Stimulated activated CD8-positive, alpha-beta memory T cell treated with anti-CD3 and anti-CD28 coated beads, Interleukin-12 subunit alpha, Interleukin-12 subunit beta, amount 100 ng/mL, for 4 hours (primary cell): ENCODE data around the gene SMYD1.
"Not testable (repeated sequence)": the region's sequence is repeated elsewhere in the genome, so short reads cannot be mapped to it uniquely, and the experiment has no call there.

ENCODE experiments used
- DNase-seq: peaks from one replicate; pipeline ENCODE4 v3.0.0-alpha.2; 2020; ENCODE audit warnings: low read depth

The SMYD1 gene

DNA sequence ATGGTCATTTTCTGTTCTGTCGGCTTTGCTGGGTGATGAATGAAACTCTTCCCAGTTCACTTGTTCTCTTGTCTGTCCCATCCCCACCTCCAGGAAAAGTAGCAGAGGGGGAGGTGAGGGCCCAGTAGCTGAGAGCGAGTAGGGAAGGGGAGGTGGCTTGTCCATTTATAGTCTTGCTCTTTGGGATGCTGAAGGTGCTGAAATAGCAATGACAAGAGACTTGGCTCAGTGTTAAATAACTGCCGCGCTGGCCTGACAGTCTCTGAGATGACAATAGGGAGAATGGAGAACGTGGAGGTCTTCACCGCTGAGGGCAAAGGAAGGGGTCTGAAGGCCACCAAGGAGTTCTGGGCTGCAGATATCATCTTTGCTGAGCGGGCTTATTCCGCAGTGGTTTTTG is at the start of gene SMYD1:
TSS of gene SMYD1 (plus strand) at position 228 of the 400 bp plus-strand sequence. CDS start at position 268, 40 bp downstream.
- no peak for DNase-seq

- not testable (repeated sequence) for DNase-seq
Measured at GRCh38 chr2:88018077-88018805, 49.4 kb upstream of the SMYD1 start.

- no peak for DNase-seq
Measured at GRCh38 chr2:88018909-88019308, 48.7 kb upstream of the SMYD1 start.

DNA sequence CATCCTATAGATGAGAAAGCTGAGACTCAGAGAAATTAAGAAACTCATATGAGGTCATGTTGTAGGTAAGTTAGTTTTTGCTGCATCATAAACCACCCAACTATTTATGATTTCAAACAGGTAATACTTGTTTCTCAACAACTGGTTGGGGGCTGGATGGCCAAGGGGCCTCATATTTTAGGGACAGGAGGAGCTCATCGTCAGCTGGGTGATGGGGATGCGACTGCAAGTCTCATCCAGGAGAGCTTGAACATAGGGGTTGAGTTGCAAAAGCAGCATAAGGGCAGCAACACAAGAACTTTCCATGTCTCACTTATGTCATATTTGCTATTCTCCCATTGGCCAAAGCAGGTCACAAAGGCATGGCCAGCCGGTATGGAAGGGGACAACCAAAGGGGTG is 47.6 kb upstream of the SMYD1 start:
- DNase-seq = no peak

GRCh38 chr2:88022669-88022921 is 45.0 kb upstream of the SMYD1 start:
- DNase-seq = no peak

- DNase-seq = no peak
Measured at GRCh38 chr2:88024509-88024908, 43.1 kb upstream of the SMYD1 start.

- DNase-seq = no peak
Measured at GRCh38 chr2:88027697-88028389, 39.8 kb upstream of the SMYD1 start.

DNA sequence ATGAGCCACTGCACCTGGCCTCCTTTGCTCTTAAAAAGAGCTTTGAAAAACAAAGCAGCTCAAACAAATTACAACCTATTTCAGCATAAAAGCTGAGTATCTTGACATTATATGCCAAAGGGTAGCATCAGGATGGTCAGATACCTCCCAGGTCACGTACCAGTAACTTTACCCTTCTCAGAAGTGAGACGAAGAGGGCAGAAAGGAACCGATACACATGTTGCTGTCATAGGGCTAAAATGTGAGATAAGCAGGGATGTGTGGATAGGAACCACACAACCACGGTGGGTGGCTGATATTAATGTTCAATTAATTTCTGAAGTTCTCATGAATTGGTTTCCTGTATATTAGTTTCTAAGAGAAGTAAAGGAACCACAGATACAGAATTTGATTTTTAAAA is 38.7 kb upstream of the SMYD1 start:
- DNase-seq = no peak

DNA sequence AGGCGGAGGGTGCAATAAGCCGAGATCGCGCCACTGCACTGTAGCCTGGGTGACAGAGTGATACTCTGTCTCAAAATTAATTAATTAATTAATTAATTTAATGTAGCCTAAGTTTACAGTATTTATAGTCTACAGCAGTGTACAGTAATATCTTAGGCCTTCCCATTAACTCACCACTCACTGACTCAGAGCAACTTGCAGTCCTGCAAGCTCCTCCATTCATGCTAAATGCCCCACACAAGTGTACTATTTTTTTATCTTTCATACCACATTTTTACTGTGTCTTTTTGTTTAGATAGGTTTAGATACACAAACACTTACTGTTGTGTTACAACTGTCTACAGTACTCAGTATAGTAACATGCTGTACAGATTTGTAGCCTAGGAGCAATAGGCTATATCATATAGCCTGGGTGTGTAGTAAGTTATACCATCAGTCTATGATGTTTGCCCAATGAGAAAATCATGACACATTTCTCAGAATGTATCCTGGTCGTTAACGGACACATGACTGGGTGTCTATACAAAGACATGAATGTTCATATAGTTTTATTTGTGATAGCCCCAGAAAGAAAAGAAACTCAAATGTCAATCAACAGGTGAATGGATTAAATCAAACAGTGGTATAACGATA is 35.4 kb upstream of the SMYD1 start:
- no peak for DNase-seq

DNA sequence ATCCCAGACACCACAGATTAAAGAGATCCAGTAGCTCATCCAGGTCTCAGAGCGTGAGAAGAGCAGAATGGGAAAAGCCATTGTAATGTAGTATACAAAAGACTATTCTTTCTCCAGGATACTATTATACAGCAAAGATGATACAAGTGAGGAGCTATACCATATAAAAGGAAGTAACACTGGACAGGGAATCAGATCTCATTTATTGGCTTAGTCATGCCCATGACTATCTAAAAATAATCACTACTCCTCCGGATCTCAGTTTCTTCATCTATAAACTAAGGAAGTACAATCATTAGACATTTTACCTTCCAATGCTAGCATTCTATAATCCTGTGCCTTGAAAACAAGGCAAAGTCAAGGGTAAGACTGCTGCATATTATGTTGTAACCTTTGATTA is 31.4 kb upstream of the SMYD1 start:
- no peak for DNase-seq

DNA sequence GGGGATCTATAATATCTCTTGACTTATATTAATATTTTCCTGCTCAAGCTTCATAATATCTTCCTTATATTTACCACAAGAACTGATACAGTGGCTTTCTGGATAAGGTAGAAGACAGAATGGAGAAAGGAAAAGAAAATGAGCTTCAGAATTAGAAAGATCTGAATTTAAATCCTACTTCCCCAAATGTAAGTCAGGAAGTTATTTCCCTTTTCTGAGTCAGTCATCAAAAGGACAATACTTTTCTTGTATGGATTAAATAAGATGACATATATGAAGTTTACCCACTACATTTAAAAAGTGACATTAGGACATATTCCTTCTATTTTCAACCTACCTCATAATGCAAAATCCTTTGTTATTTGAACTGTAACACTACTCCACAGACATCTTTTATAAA is 31.0 kb upstream of the SMYD1 start:
- DNase-seq = no peak

- DNase-seq = no peak
Measured at GRCh38 chr2:88038263-88039105, 29.1 kb upstream of the SMYD1 start.

- DNase-seq = no peak
Measured at GRCh38 chr2:88042476-88042875, 25.1 kb upstream of the SMYD1 start.

GRCh38 chr2:88045561-88045960 is 22.1 kb upstream of the SMYD1 start:
- DNase-seq = not testable (repeated sequence)

DNA sequence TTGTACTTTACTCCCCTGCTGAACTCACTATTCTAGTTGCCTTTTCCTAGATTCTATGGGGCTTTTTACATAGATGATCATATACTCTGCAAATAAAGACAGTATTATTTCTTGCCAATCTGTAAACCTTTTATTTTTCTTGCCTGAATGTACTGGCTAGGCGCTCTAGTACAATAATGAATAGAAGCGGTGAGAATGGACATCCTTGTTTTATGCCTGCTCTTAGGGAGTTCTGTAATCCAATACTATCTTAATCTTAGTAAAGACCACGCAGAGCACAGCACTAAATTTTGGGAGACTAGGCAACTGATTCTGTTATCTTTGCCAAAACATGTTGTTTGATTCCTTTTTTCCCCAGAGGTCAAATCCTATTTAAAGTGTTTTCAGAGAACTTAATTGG is 19.1 kb upstream of the SMYD1 start:
- no peak for DNase-seq

GRCh38 chr2:88049622-88050021 is 18.0 kb upstream of the SMYD1 start:
- DNase-seq = no peak

GRCh38 chr2:88051792-88052191 is 15.8 kb upstream of the SMYD1 start:
- no peak for DNase-seq

- DNase-seq = no peak
Measured at GRCh38 chr2:88053296-88053695, 14.3 kb upstream of the SMYD1 start.

GRCh38 chr2:88053934-88054781 is 13.5 kb upstream of the SMYD1 start:
- no peak for DNase-seq

GRCh38 chr2:88054782-88055370 is 12.7 kb upstream of the SMYD1 start:
- DNase-seq = no peak
